CD4-positive, alpha-beta T cell treated with Interferon alpha-2 for 1 hour (primary cell): ENCODE results near the gene C9.
A peak's percentile ranks its signal among the peaks of the same experiment; 100 is the strongest.
"Not testable (repeated sequence)": the region's sequence is repeated elsewhere in the genome, so short reads cannot be mapped to it uniquely, and the experiment has no call there.

ENCODE experiments used
- DNase-seq, 2 donors: peaks; one replicate each; pipeline ENCODE4 v3.0.0-alpha.2; 2020 to 2022

The C9 gene

DNA sequence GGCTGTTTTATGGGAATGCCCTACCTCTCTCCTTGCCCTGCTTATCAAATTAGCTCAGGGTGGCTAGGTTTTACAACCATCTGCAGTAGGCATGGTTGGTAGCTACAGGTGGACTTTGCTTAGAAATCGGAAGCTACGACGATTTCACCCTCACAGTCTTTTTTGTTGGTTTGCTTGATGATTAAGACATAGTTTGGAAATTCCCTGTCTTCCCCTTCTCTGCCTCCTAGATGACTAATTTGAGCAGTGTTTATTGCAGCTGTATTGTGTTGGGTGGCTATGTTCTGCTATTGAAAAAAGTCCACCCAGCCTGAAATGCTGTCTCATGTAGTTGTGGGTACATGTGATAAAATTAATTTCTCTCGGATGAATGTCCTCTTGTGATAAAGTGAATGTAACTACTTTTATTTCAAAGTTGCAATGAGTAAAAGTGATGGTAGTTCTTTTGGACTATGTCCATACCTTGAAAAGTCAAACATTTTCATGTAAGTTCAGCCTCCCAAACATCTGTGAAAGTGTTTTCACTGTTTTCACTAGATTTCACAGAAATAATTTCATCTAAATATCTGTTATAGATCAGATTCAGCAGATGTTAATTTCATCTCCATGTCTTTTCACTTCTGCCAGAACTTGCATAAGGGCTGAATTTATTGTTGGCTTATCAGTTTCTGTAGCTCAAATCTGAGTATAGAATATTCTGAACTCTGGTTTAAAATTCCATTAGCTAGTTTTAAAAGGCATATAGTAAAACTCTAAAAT, 107.6 kb downstream of the C9 start:
- peak; percentile 20 to 62 for DNase-seq

DNA sequence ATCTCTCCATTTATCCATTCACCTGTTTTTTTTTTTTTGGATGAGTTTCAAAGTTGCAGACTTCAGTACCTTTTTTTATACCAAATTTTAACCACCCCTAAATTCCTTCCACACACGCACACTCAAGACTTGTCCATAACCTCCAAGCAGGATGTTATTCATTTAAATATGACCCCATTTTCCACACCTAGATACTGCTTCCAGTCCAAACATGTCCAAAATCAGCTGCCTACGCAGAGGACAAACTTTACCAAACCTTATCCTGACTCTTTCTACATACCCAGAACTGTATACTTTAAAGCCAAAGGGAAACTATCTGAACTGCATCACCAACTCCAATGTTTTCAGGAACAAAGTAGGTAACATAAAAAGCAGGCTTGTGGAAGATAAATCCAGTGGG, 108.9 kb downstream of the C9 start:
- DNase-seq = no peak

DNA sequence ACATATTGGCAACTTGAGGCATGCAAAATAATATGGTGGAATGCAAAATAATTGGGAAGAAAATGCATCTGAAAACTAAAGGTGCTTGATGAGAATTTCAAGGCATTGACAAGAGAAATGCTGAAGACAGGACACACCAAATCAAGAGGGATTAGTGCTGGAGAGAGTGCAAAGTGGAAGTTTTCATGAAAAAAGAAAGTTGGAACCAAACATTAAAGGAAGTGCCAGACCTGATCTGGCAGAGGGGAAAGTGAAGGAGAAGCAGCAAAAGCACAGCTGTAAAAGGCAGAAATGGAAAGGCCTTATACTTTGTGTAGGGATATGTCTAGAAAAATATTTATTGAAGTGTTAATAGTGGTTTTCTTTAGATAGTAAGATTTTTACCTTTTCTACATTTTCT, 109.6 kb downstream of the C9 start:
- no peak for DNase-seq

DNA sequence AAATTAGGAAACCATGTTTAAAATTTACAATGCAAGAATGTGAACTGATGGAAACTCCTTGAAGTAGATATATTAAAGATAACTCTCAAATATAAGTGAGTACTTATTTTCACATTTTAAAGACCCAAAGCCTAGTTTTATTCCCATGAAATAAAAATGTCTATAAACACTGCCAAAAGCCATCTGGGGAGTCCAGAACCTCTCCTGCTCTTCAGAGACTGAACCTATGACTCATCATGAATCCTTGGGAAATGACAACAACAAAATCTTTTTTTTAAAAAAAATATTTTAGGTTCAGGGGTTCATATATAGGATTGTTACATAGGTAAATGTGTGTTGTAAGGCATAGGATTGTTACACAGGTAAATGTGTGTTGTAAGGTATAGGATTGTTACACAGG, 111.1 kb downstream of the C9 start:
- DNase-seq = no peak

DNA sequence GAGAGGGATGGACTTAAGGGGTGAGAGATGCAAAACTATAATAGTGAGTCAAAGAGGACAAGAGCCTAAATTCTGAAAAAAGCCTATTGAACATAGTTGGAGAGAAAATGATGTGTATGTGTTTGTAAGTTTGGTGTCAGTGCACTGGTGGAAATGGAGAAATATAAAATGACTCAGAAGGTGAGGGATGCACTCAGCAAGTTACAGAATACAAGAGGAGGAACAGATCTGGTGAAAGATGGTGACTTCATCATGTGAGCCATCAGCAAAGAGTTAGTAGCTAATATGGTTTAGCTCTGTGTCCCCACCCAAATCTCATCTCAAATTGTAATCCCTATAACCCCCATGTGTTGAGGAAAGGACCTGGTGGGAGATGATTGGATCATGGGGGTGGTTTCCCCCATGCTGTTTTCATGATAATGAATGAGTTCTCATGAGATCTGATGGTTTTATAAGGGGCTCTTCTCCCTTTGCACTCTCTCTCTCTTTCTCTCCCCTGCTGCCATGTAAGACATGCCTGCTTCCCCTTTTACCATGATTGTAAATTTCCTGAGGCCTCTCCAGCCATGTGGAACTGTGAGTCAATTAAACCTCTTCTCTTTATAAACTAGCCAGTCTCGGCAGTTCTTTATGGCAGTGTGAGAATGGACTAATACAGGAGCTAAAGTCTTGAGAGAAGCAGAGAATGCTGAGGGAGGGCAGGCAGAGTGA, 114.6 kb downstream of the C9 start:
- no peak for DNase-seq

DNA sequence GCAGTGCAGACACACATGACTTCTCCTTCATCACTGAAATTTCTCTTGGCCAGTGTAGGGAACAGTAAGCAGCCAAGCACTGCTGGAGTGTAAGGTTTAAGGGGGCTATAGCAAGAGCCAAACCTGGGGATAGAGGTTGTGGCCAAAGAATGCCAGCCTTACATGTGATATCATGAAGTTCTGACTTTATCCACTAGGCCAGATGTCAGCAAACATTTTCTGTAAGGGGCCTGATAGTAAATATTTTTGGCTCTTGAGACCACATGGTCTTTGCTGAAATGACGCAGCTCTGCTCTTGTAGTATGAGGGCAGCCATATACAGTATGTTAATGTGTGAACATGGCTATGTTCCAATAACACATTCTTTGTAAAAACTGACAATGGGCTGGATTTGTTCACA, 115.2 kb downstream of the C9 start:
- no peak for DNase-seq

DNA sequence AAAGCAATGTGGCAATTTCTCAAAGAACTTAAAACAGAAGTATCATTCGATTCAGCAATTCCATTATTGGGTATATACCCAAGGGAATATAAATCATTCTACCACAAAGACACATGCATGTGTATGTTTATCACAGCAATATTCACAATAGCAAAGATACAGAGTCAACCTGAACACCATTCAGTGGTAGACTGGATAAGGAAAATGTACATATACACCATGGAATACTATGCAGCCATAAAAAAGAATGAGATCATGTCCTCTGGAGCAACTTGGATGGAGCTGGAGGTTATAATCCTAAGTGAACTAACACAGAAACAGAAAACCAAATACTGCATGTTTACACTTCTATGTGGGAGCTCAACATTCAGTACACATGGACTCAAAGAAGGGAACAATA, 123.5 kb downstream of the C9 start:
- DNase-seq = no peak

DNA sequence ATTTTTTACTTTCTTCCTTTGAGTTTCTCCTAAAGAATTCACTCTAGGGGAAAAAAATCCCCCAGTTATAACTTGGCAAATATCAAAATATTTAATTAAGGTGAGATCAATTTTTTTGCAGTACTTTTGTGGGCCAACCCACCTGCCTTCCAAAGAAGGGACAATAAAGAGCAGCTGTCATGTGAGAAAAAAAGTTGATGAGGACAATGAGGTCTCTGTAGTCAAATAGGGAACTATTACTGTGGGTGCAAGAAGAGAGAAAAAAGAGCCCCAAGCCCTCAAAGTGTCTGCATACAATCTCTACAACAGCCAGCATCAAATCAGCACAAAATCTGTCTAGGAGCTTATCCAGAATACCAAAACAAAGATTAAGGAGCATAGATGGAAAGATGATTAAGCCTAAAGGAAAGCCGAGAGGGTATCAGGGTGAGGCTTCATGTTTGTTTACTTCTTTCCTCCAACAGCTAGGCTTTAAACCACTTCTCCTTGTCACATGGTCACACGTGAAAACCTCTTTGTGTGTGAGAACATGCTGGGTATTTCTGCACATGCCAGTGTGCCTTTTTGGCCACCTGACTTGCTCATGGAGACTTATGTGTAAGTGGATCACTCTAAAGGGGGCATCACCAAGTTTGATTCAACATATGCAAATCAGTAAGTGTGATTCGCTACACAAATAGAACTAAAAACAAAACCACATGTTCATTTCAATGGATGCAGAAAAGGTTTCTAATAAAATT, 125.8 kb downstream of the C9 start:
- no peak for DNase-seq

DNA sequence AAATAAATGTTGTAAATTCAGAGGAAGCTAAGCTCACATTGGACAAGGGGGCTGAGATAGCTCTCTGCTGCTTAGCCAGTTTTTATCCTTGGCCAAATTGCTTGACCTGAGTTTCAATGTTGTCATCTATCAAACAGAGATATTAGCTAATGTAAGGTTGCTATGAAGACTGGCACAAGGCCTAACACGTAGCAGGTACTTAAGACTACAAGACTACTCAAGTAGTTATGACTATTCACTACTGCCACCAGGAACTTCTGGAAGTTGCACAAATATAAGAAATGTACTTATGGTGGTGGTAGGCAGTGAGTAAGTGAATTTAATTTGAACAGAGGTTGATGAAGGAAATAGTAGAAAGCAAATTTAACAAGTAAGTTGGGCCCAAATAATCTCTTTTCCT, 127.6 kb downstream of the C9 start:
- no peak for DNase-seq

DNA sequence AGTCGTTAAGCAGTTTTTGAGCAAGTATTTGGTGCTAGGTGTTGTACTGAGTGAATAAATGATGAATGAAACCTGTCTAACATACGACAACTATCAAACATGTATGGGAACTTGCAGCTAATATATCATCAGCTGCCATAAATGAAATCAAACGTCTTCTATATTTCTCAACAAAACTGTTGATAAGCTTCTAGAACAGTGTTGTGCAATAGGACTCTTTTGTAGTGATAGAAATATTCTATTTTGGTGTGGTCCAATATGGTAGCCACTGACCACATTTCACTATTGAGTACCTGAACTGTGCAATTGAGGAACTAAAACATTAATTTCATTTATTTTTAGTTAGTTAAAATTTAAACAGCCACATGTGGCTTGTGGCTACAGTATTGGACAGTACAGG, 128.6 kb downstream of the C9 start:
- DNase-seq = no peak

DNA sequence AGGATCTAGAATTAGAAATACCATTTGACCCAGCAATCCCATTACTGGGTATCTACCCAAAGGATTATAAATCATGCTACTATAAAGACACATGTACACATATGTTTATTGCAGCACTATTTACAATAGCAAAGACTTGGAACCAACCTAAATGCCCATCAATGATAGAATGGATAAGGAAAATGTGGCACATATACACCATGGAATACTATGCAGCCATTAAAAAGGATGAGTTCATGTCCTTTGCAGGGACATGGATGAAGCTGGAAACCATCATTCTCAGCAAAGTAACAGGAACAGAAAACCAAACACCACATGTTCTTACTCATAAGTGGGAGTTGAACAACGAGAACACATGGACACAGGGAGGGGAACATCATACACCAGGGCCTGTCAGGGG, 129.8 kb downstream of the C9 start:
- DNase-seq = not testable (repeated sequence)
